ENCODE data around the gene TLR5. TPM values are rescaled to one million over a fixed set of nuclear protein-coding genes. Genes with fewer than 3 reads are reported as not detected.

TLR5 gene
- total RNA-seq, 3 donors from 2014 or later (not counting 1 experiment from before 2014, with no cell fraction given): 0.24 to 0.41 (median 0.33) TPM

GRCh38 chr1:223076362-223076761 is 66.7 kb downstream of the TLR5 start:
- H3K4me3 ChIP-seq (ENCODE audit: low read length): no peak overlapping the region

GRCh38 chr1:223075834-223076233 is 67.2 kb downstream of the TLR5 start:
- no peaks in the 10 kb centered on the region for H3K9me3 Mint-ChIP-seq
- no peaks in the 10 kb centered on the region for H3K9me3 ChIP-seq (ENCODE audit: control insufficient read depth, insufficient read depth, low read length)
- H3K36me3 Mint-ChIP-seq: no peaks in the 10 kb centered on the region
- H3K27ac ChIP-seq (ENCODE audit: low read length): no peak overlapping the region
- no peaks in the 10 kb centered on the region for H3K4me1 ChIP-seq (ENCODE audit: control insufficient read depth, insufficient read depth, low read length)
- H3K4me1 Mint-ChIP-seq: peaks cover 0 to 2% of the 10 kb centered on the region in 2 donors
- no peak for DNase-seq
- TF ChIP-seq, protein P1, sequence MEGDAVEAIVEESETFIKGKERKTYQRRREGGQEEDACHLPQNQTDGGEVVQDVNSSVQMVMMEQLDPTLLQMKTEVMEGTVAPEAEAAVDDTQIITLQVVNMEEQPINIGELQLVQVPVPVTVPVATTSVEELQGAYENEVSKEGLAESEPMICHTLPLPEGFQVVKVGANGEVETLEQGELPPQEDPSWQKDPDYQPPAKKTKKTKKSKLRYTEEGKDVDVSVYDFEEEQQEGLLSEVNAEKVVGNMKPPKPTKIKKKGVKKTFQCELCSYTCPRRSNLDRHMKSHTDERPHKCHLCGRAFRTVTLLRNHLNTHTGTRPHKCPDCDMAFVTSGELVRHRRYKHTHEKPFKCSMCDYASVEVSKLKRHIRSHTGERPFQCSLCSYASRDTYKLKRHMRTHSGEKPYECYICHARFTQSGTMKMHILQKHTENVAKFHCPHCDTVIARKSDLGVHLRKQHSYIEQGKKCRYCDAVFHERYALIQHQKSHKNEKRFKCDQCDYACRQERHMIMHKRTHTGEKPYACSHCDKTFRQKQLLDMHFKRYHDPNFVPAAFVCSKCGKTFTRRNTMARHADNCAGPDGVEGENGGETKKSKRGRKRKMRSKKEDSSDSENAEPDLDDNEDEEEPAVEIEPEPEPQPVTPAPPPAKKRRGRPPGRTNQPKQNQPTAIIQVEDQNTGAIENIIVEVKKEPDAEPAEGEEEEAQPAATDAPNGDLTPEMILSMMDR (IDR thresholded peaks at IDR 0.05): no peak
- intact Hi-C loops (cut with micrococcal nuclease): no loop called here
- no peak overlapping the region for H3K27ac Mint-ChIP-seq
- 83% methylated on average over 3 of the region's 3 CpGs for WGBS (ENCODE audit: insufficient coverage)
- H3K4me3 Mint-ChIP-seq: no peak overlapping the region
- ATAC-seq: no peak
- H3K27me3 ChIP-seq (ENCODE audit: control insufficient read depth, insufficient read depth, low read length): peaks cover 4% of the 10 kb centered on the region
- H3K36me3 ChIP-seq (ENCODE audit: control insufficient read depth, insufficient read depth, low read length): no peaks in the 10 kb centered on the region
- H3K27me3 Mint-ChIP-seq (ENCODE audit: low read depth in 2 of 2): peaks cover 7 to 8% of the 10 kb centered on the region in 2 donors
- H3K4me3 ChIP-seq (ENCODE audit: low read length): no peak overlapping the region

More at GRCh38 chr1:223076362-223076761, 66.7 kb downstream of the TLR5 start:
- Histone ChIP-seq H3K27me3 (ENCODE audit: control insufficient read depth, insufficient read depth, low read length) (peaks cover 4% of the 10 kb centered on the region), H3K9me3 (ENCODE audit: control insufficient read depth, insufficient read depth, low read length) (no peaks in the 10 kb centered on the region), H3K36me3 (ENCODE audit: control insufficient read depth, insufficient read depth, low read length) (no peaks in the 10 kb centered on the region), H3K4me1 (ENCODE audit: control insufficient read depth, insufficient read depth, low read length) (peaks cover 5% of the 10 kb centered on the region), H3K27ac (ENCODE audit: low read length) (no peak overlapping the region)
- no peak overlapping the region for H3K4me3 Mint-ChIP-seq
- no peak for ATAC-seq
- 94% methylated on average over 6 of the region's 6 CpGs for WGBS (ENCODE audit: insufficient coverage)
- intact Hi-C loops (cut with micrococcal nuclease): no loop called here
- H3K36me3 Mint-ChIP-seq: no peaks in the 10 kb centered on the region
- no peak overlapping the region for H3K27ac Mint-ChIP-seq
- H3K27me3 Mint-ChIP-seq (ENCODE audit: low read depth in 2 of 2): peaks cover 7 to 8% of the 10 kb centered on the region in 2 donors
- TF ChIP-seq, protein P1 (IDR thresholded peaks at IDR 0.05): no peak
- peaks cover 0 to 7% of the 10 kb centered on the region in 2 donors for H3K4me1 Mint-ChIP-seq
- DNase-seq: no peak
- H3K9me3 Mint-ChIP-seq: no peaks in the 10 kb centered on the region

- H3K27ac Mint-ChIP-seq: no peak overlapping the region
- 90% methylated on average over 10 of the region's 10 CpGs for WGBS (ENCODE audit: insufficient coverage)
Observed at GRCh38 chr1:223074445-223075300, 68.4 kb downstream of the TLR5 start.

More at GRCh38 chr1:223074445-223075300, 68.4 kb downstream of the TLR5 start:
- no peak for DNase-seq
- no peaks in the 10 kb centered on the region for H3K9me3 Mint-ChIP-seq
- no peak overlapping the region for H3K4me3 Mint-ChIP-seq
- no peaks in the 10 kb centered on the region for H3K36me3 ChIP-seq (ENCODE audit: control insufficient read depth, insufficient read depth, low read length)
- H3K27ac ChIP-seq (ENCODE audit: low read length): no peak overlapping the region
- TF ChIP-seq, protein P1 (IDR thresholded peaks at IDR 0.05): no peak
- H3K27me3 ChIP-seq (ENCODE audit: control insufficient read depth, insufficient read depth, low read length): peaks cover 4% of the 10 kb centered on the region
- H3K27me3 Mint-ChIP-seq (ENCODE audit: low read depth in 2 of 2): peaks cover 8 to 12% of the 10 kb centered on the region in 2 donors
- H3K36me3 Mint-ChIP-seq: no peaks in the 10 kb centered on the region
- intact Hi-C loops (cut with micrococcal nuclease): no loop called here
- ATAC-seq: no peak
- H3K4me1 Mint-ChIP-seq: no peaks in the 10 kb centered on the region
- no peak overlapping the region for H3K4me3 ChIP-seq (ENCODE audit: low read length)
- H3K9me3 ChIP-seq (ENCODE audit: control insufficient read depth, insufficient read depth, low read length): no peaks in the 10 kb centered on the region
- H3K4me1 ChIP-seq (ENCODE audit: control insufficient read depth, insufficient read depth, low read length): no peaks in the 10 kb centered on the region

Data from natural killer cell (primary cell).